ENCODE results near the gene ZNF469.

DNA sequence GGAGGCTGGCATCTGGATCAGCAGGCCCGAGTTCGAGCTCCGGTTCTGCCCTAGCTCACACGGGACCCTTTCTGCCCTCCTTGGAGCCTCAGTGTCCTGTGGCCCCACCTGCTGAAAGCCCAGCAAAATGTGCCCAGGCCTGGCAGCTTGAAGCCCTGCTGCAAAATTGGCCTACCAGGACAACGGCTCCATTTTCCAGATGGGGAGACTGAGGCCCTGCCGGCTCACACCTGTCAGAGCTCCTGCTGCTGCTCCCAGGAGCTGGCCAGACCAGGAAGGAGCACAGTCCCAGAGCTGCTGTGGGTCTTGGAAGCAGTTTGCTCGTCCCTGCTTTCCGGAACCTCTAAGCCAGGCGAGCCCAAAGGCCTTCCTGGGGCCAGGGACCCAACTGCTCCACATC, 17.4 kb downstream of the ZNF469 start:
- TF ChIP-seq YY1 (IDR thresholded peaks at IDR 0.05; ENCODE audit: insufficient read depth, insufficient replicate concordance, low read depth, low read length) (no peak), FOXP1 (IDR thresholded peaks at IDR 0.05) (no peak), FOXP1 (CRISPR knock-in tag; IDR thresholded peaks at IDR 0.05) (no peak), KDM5A (IDR thresholded peaks at IDR 0.05; ENCODE audit: borderline replicate concordance, low read length) (no peak)
